ENCODE measurements around the gene TMEM120B.

The TMEM120B gene

GRCh38 chr12:121765573-121765972 is 53.0 kb downstream of the TMEM120B start:
- Mint-ChIP-seq H3K36me3 (no peaks in the 10 kb centered on the region), H3K27me3 (no peaks in the 10 kb centered on the region), H3K27ac (no peak overlapping the region), H3K4me3 (no peak overlapping the region), H3K4me1 (no peaks in the 10 kb centered on the region), H3K9me3 (no peaks in the 10 kb centered on the region)
- ATAC-seq (ENCODE audit: low read depth), result no peak
- DNase-seq (ENCODE audit: low spot score in 2 of 2), result no peak

- H3K27ac Mint-ChIP-seq, result no peak overlapping the region
- no peaks in the 10 kb centered on the region for H3K4me1 Mint-ChIP-seq
- ATAC-seq (ENCODE audit: low read depth), result no peak
- DNase-seq (ENCODE audit: low spot score in 2 of 2), result no peak
- no peaks in the 10 kb centered on the region for H3K9me3 Mint-ChIP-seq
- no peak overlapping the region for H3K4me3 Mint-ChIP-seq
- H3K36me3 Mint-ChIP-seq, result no peaks in the 10 kb centered on the region
- no peaks in the 10 kb centered on the region for H3K27me3 Mint-ChIP-seq
Measured at GRCh38 chr12:121766290-121767039, 53.9 kb downstream of the TMEM120B start.

GRCh38 chr12:121767525-121768016 is 55.0 kb downstream of the TMEM120B start:
- H3K27me3 Mint-ChIP-seq, result no peaks in the 10 kb centered on the region
- no peak overlapping the region for H3K27ac Mint-ChIP-seq
- H3K4me1 Mint-ChIP-seq, result no peaks in the 10 kb centered on the region
- no peak overlapping the region for H3K4me3 Mint-ChIP-seq
- DNase-seq (ENCODE audit: low spot score in 2 of 2), result no peak
- H3K9me3 Mint-ChIP-seq, result no peaks in the 10 kb centered on the region
- no peak for ATAC-seq (ENCODE audit: low read depth)
- no peaks in the 10 kb centered on the region for H3K36me3 Mint-ChIP-seq

GRCh38 chr12:121769297-121769830 is 56.8 kb downstream of the TMEM120B start:
- ATAC-seq (ENCODE audit: low read depth), result no peak
- Mint-ChIP-seq H3K4me3 (no peak overlapping the region), H3K27ac (no peak overlapping the region), H3K4me1 (peaks cover 5% of the 10 kb centered on the region), H3K9me3 (no peaks in the 10 kb centered on the region), H3K36me3 (no peaks in the 10 kb centered on the region), H3K27me3 (no peaks in the 10 kb centered on the region)
- no peak for DNase-seq (ENCODE audit: low spot score in 2 of 2)

GRCh38 chr12:121769831-121770301 is 57.3 kb downstream of the TMEM120B start:
- Mint-ChIP-seq H3K4me3 (no peak overlapping the region), H3K27me3 (no peaks in the 10 kb centered on the region), H3K9me3 (no peaks in the 10 kb centered on the region), H3K27ac (no peak overlapping the region), H3K36me3 (no peaks in the 10 kb centered on the region), H3K4me1 (peaks cover 5% of the 10 kb centered on the region)
- ATAC-seq (ENCODE audit: low read depth) (no peak), DNase-seq (ENCODE audit: low spot score in 2 of 2) (no peak)

- ATAC-seq (ENCODE audit: low read depth), result no peak
- Mint-ChIP-seq H3K27ac (no peak overlapping the region), H3K4me3 (no peak overlapping the region), H3K9me3 (no peaks in the 10 kb centered on the region), H3K36me3 (no peaks in the 10 kb centered on the region), H3K27me3 (no peaks in the 10 kb centered on the region), H3K4me1 (peaks cover 5% of the 10 kb centered on the region)
- DNase-seq (ENCODE audit: low spot score in 2 of 2), result no peak
Measured at GRCh38 chr12:121770388-121770787, 57.8 kb downstream of the TMEM120B start.

- Mint-ChIP-seq H3K4me3 (no peak overlapping the region), H3K27me3 (no peaks in the 10 kb centered on the region), H3K4me1 (peaks cover 5% of the 10 kb centered on the region), H3K36me3 (no peaks in the 10 kb centered on the region), H3K9me3 (no peaks in the 10 kb centered on the region), H3K27ac (no peak overlapping the region)
- DNase-seq (ENCODE audit: low spot score in 2 of 2) (no peak), ATAC-seq (ENCODE audit: low read depth) (no peak)
Measured at GRCh38 chr12:121770813-121771625, 58.5 kb downstream of the TMEM120B start.

GRCh38 chr12:121773011-121773777 is 60.6 kb downstream of the TMEM120B start:
- no peaks in the 10 kb centered on the region for H3K27me3 Mint-ChIP-seq
- H3K9me3 Mint-ChIP-seq, result no peaks in the 10 kb centered on the region
- H3K27ac Mint-ChIP-seq, result no peak overlapping the region
- H3K4me1 Mint-ChIP-seq, result peaks cover 7% of the 10 kb centered on the region
- ATAC-seq (ENCODE audit: low read depth) (peak; percentile 85), DNase-seq (ENCODE audit: low spot score in 2 of 2) (peak; percentile 75 to 79)
- H3K36me3 Mint-ChIP-seq, result no peaks in the 10 kb centered on the region
- H3K4me3 Mint-ChIP-seq, result no peak overlapping the region

GRCh38 chr12:121774968-121775474 is 62.5 kb downstream of the TMEM120B start:
- Mint-ChIP-seq H3K27ac (no peak overlapping the region), H3K36me3 (peaks cover 3% of the 10 kb centered on the region)
- no peak for ATAC-seq (ENCODE audit: low read depth)

GRCh38 chr12:121775501-121775900 is 62.9 kb downstream of the TMEM120B start:
- Mint-ChIP-seq H3K36me3 (peaks cover 3% of the 10 kb centered on the region), H3K4me3 (no peak overlapping the region), H3K27ac (no peak overlapping the region), H3K27me3 (no peaks in the 10 kb centered on the region), H3K4me1 (peaks cover 7% of the 10 kb centered on the region), H3K9me3 (no peaks in the 10 kb centered on the region)
- DNase-seq (ENCODE audit: low spot score in 2 of 2) (no peak), ATAC-seq (ENCODE audit: low read depth) (no peak)

More at GRCh38 chr12:121774968-121775474, 62.5 kb downstream of the TMEM120B start:
- Mint-ChIP-seq H3K4me3 (no peak overlapping the region), H3K27me3 (no peaks in the 10 kb centered on the region), H3K4me1 (peaks cover 7% of the 10 kb centered on the region), H3K9me3 (no peaks in the 10 kb centered on the region)
- no peak for DNase-seq (ENCODE audit: low spot score in 2 of 2)

GRCh38 chr12:121776190-121777098 is 63.9 kb downstream of the TMEM120B start:
- no peaks in the 10 kb centered on the region for H3K27me3 Mint-ChIP-seq
- peak; percentile 91 to 98 for DNase-seq (ENCODE audit: low spot score in 2 of 2)
- no peaks in the 10 kb centered on the region for H3K9me3 Mint-ChIP-seq
- peak; percentile 79 for ATAC-seq (ENCODE audit: low read depth)
- peaks cover 3% of the 10 kb centered on the region for H3K36me3 Mint-ChIP-seq
- peaks cover 8% of the 10 kb centered on the region for H3K4me1 Mint-ChIP-seq
- peak overlapping the region; percentile 47 for H3K27ac Mint-ChIP-seq
- no peak overlapping the region for H3K4me3 Mint-ChIP-seq

- no peak overlapping the region for H3K4me3 Mint-ChIP-seq
- DNase-seq (ENCODE audit: low spot score in 2 of 2), result no peak
- H3K9me3 Mint-ChIP-seq, result no peaks in the 10 kb centered on the region
- H3K4me1 Mint-ChIP-seq, result peaks cover 21% of the 10 kb centered on the region
- peaks cover 8% of the 10 kb centered on the region for H3K36me3 Mint-ChIP-seq
- peak overlapping the region; percentile 75 for H3K27ac Mint-ChIP-seq
- no peaks in the 10 kb centered on the region for H3K27me3 Mint-ChIP-seq
- no peak for ATAC-seq (ENCODE audit: low read depth)
Measured at GRCh38 chr12:121778567-121779421, 66.2 kb downstream of the TMEM120B start.

Measured in memory B cell (primary cell).